ENCODE data around the gene RAD51B.
"Not testable (repeated sequence)": the region's sequence is repeated elsewhere in the genome, so short reads cannot be mapped to it uniquely, and the experiment has no call there.

RAD51B gene

DNA sequence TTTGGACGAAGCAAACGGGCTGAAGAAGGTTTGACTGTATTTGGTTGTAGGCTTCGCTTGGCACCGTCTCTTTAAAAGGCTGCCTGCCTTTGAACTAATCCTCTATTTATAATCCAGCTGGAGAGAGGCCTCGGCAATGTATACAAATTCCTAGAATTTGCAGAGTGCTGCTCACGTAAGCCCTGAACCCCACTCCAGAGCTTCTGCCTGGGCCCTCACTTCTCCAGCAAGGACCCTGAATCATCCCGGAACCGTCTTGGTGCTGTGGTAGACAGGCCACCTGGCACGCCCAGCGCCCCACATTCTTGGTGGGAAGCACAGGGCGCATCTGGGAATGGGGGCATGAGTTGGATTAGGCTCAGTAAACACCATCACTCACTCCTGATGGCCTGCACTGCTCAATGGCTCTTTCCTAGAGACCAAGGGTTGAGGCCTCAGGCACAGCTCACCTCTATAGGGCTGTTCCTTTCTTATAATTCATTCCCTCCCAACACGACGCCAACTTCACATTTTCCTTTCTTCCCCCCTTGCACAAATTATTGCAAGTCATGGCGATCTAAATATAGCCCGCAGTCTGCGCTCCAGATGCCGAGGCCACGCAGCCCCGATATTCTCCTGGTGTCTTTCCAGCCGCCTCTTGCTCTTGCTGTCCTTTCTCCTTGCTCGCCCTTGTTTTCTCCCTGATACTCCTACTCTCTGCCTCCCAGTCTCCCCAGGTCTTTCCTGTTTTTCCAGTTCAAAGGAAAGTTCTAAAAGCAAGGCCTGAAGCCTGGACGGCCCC is 832.3 kb downstream of the RAD51B start:
- DNase-seq (ENCODE audit: low read depth, low spot score) = no peak

DNA sequence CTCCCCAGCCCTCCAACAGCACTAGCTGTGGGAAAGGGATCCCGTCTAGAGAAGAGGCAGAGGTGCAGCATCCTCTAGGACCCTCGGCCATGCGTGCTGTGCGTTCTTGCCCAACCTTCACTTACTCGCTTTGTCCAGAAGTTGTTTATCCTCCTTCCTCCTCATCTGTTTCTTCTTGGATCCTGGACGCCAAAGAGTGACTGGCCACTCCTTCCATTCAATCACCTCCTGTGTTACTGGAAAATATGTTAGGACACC is 832.8 kb downstream of the RAD51B start:
- H3K27ac ChIP-seq = no peak overlapping the region
- no peak for DNase-seq (ENCODE audit: low read depth, low spot score)

More for the DNA sequence above, 832.3 kb downstream of the RAD51B start:
- H3K27ac ChIP-seq = no peak overlapping the region

DNA sequence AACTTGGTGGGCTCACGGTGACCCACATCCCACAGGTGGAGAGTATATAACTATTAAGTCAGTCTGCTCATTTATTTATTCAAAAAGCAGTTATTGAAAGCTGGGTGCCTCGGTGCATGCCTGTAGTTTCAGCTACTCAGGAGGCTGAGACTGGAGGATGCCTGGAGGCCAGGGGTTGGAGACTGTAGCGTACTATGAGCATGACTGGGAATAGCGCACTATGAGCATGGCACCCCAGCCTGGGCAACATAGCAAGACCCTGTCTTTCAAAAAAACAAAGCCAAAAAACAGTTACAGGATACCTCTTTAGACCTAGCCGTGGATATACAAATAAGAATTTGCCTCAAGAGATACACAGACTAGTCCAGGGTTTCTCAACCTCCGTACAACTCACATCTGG is 833.5 kb downstream of the RAD51B start:
- H3K27ac ChIP-seq = no peak overlapping the region
- no peak for DNase-seq (ENCODE audit: low read depth, low spot score)

DNA sequence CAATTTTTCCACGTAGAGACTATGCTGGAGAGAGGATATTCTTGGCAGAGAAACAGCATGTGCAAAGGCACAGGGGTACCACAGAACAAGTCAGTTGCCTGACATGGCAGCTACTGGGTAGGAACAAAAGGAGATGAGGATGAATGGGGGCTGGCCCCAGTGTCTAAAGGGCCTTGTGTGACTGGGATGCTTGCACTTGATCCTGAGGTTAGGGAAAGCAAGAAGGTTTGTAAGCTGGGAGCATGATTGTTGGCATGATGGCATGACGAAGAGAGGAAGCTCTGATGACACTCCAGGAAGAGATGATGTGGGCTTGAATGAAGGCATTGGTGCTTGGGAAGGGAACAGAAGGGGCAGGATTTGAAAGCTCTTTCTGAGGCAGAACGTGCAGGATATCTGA is 834.2 kb downstream of the RAD51B start:
- DNase-seq (ENCODE audit: low read depth, low spot score) = no peak
- H3K27ac ChIP-seq = no peak overlapping the region

DNA sequence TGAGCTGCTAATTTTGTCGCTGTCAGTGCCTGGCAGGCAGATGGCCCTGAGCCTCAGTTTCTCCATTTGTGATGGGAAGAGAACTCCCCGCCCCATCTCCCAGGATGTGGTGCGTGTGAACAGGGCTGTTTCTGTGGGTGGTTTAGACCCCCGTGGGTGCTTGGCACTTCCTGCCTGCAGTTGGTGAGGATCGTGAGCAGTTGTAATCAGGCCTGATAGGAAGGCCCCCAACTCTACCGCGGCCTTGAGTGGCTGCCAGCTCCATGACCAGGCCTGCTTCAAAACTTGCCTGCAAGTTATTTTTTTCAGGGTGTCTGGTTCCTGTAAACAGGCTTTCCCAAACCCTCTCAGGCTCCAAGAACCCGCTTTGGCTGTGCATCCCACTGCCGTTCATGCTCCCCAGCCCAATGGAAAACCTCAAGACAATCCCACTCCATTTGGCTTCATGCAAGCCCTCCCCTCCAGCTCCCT is 834.9 kb downstream of the RAD51B start:
- DNase-seq (ENCODE audit: low read depth, low spot score) = no peak
- no peak overlapping the region for H3K27ac ChIP-seq

DNA sequence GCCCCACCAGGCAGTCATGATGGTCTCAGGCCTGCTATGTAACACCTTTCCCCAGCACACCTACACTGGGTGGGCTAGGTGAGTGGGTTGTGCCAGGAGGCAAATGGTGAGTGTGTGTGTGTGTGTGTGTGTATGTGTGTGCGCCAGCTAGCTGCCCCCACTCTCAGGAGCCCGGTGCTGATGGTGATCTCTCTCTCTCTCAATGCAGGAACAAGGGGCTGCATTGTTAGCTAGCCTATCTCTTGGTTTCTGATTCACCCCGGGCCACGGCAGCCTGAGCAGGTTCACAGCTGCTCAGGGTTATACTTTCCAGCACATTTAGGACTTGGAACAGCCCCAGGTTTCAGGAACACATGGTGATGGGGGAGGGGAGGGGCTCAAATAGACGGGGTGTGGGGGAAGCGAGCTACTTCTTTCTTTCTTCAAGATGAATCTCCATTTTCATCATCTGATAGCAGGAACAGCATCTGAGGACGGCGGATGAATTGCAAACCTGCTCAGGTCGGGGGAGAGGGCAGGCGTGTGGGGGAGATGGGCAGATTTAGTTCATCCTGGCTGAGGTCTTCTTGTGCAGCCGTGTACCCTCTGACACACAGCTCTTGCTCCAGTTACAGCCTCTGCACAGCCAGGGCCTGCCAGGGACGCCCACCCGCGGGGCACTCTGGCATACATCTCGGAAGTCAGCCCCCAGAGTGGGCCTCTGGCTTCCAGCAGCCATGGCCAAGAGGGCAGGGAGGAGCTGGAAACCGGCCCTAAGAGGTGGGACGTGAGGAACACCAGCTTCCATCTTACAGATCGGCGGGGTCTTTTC is 835.6 kb downstream of the RAD51B start:
- H3K27ac ChIP-seq = no peak overlapping the region

DNA sequence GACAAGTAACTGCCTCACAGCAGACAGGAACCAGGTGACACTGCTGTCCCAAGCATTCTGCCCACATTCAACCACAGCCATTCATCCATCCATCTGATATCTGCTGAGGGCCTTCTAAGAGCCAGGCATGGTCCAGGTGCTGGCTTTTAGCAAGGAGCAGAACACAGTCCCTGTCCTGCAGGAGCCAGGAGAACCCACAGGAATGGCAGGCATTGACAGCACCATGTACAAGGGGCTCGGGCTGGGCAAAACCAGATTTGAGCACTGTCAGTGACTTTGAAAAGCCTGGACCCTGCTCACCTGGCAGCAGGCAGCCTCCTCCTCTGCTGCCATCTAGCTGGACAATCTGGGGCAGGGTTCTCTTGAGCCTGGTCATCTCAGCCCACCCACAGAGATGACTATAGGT is 836.3 kb downstream of the RAD51B start:
- DNase-seq (ENCODE audit: low read depth, low spot score) = no peak
- no peak overlapping the region for H3K27ac ChIP-seq

More for the DNA sequence above, 835.6 kb downstream of the RAD51B start:
- no peak for DNase-seq (ENCODE audit: low read depth, low spot score)

DNA sequence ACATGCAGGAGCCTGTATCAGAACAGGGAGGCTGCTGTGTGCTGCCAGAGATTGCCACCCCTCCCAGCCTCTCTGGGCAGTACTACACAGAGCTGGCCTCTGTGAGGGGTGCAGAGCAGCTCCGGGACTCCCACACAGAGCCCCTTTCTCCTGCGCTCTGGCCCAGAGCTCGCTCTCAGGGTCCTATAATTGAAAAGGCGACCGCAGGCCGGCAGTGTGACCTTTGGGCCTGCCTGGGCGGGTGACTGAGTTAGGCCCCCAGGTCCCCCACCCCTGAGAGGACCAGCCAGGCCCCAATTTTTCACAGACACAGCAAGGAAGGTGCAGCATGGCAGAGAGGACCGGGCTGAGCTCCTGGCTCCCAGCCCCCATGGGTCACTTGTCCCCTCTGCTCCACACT is 836.9 kb downstream of the RAD51B start:
- no peak for DNase-seq (ENCODE audit: low read depth, low spot score)
- H3K27ac ChIP-seq = no peak overlapping the region

DNA sequence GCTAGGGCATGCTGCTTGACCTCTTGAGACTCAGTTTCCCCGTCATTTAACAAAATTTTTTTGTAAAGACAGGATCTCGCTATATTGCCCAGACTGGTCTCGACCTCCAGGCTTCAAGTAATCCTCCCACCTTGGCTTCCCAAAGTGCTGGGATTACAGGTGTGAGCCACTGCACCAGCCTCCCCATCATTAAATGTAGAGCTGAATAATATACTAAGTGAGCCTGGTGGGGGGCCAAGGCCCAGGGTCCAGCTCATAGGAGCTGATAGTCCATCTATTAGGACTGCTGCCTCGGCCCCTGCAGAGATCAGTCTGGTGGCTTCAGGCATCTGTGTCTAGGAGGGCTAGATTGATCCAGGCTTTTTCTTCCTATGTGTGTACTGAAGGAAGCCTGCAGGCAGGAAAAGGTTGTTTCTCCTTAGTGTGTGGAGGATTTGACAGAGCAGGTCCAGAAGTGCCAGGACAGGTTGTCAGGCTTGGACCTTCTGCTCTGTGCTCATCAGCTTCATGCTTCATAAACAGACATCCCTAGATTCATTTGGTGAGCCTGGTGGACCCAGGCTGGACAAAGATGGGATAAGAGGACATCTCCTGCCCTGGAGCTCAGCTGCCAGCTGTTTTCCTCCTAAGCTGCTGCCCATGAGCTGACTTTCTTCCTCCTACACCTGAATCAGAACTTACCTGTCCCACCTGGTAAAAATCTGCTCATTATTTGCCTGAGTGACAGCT is 837.9 kb downstream of the RAD51B start:
- DNase-seq (ENCODE audit: low read depth, low spot score) = no peak
- no peak overlapping the region for H3K27ac ChIP-seq

DNA sequence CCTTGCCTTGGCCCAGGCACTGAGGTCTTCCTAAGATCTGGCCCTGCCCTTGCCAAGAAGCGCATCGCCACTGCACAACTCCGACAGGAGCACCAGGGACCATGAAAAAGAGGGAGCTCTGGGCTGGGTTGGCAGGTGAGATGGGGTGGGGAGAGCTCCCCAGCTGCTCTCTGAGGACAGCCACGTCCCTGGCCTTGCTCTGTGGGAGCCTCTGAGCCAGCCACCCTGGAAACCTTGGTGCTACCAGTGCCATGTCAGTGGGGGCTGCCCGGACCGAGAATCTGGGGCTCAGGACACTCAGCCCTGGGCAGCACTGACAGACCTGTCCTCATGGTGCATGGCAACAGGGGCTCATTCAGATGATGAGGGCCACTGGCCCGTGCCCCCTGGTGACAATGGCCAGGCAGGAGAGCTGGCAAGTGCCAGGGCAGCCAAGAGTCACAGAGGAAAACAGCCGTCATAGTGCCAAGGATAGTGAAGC is 838.5 kb downstream of the RAD51B start:
- no peak overlapping the region for H3K27ac ChIP-seq
- DNase-seq (ENCODE audit: low read depth, low spot score) = no peak

DNA sequence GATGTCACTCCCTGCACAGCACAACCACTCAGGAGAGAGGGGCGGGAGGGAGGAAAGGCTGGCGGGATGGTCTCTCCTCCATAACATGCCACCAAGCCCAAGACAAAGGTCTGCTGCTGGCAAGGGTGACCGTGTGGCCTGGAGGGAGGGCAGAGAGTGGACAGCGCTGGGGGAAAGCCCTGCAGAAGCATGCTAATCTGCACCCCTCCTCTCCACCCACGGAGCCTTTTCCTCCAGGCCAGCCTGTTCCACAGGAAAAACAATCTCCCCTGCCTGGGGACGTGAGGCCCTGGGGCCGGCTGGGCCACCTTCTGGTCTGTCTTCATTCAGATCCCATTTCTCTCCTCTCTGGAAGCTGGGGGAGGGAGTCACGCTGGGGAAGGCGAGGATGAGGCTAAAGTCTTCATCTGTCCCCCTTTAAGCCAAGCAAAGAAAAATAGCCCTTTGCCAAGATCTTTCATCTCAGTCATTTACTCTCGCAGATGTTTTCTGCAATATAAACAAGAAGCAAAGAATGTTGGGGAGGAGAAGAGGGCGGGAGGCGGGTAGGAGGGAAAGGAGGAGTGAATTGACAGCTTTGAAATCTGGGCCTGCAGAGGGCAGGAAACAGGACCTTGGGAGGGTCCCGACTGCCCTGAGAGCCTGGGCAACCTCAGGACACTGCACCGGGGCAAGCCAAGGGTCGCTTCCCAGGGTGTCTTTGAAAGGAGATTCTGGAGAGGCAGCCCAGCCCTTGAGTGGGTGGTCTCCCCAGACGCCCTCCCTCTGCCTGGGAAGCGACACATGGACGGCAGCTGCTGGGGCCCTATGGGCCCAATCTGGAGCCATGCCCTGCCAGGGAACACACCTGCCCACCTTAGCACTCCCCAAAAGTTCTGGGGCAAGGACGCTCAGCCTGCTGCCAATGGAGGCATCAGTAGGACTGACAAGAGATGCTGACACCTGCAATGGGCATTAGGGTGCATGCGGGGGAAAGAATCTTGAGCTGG is 839.7 kb downstream of the RAD51B start:
- H3K27ac ChIP-seq = no peak overlapping the region
- no peak for DNase-seq (ENCODE audit: low read depth, low spot score)

DNA sequence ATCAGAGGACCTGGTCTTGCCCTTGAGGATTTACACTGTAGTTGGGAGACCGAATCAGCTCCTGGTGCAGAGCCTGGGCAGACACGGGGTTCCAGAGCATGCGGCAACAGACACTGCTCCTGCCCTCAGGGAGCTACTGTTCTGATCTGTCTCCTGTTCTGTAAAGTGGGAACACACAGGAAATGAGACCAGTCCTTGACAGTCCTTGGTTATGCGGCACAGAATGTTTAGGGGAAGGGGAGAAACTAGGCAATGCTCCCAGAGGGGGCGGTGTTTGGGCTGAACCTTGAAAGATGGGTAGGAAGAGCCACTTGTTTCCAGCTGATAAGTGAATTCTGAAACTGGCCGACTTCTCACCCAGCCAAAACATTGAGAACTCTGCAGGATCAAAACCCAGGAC is 840.9 kb downstream of the RAD51B start:
- no peak for DNase-seq (ENCODE audit: low read depth, low spot score)
- H3K27ac ChIP-seq = no peak overlapping the region

DNA sequence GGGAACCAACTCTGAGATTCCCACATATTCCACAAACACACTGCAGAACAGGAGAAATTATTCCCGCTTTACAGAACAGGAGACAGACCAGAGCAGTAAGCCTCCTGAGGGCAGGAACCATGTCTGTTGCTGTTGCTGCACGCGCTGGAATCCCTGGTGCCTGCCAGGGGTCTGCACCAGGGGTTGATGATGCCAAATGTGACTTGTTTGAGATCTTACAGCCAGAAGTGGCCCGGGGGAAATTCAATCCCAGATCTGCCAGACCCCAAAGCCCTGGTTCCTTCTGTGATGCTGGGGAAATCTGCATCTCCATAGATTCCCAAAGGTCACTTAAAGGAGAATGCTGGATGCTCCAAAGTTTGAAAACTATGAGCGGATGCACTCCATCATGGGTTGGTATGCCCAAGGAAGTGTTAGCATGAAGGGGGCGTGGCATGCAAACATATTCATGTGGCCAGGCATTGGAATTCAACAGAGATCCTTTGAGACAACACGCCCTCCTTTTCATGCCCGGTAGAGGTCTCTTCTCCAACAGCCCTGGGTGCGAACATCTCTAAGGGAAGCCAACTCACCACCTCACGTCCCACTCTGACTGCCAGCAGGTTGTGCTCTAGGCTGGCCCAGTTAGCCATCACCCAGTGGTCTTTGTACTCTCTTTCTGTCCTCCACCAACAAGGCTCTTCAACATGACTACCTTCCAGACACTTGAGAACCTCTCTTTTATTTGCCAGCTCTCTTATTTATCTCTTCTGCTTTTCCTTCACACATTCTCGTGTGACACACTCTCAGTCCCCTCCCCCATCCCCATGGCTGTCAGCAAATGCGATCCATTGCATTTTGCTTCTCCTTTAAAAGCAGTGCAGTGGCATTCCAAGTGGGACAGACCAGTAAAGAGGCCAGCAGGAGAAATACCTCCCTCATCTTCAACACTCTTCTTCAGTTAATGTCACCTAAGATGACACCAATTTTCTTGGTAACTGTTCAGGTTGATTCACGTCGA is 841.9 kb downstream of the RAD51B start:
- DNase-seq (ENCODE audit: low read depth, low spot score) = no peak
- H3K27ac ChIP-seq = no peak overlapping the region

DNA sequence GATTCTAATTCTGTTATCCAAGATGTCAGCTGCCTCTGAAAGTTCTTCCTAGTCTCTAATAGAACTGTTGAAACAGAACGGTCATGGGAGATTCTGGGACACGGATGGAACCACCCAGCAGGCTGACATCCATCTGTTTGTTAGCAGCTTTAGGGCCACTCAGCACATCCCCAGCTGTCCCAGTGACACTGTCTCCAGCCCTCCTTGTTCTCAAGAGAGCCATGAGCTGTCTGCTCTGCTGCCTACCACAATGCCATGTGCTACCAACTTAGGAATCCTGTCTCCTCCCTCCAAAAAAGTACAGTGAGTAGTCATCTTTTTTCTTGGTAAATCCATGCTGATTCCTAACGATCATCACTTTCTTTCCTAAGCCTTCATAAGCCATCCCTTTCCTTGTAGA is 842.8 kb downstream of the RAD51B start:
- DNase-seq (ENCODE audit: low read depth, low spot score) = no peak
- no peak overlapping the region for H3K27ac ChIP-seq

DNA sequence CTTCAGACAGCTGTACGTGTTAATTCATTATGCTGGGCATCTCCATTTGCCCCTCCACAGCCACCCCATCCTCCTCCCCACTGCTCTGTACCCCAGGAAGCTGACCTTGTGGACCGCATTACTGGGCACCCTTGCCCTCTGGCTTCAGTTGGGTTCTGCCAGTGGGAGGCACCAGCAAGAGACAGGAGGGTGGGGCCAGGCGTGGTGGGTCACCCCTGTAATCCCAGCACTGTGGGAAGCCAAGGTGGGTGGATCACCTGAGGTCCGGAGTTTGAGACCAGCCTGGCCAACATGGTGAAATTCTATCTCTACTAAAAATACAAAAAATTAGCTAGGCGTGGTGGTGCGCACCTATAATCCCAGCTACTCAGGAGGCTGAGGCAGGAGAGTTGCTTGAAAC is 843.2 kb downstream of the RAD51B start:
- not testable (repeated sequence) for DNase-seq (ENCODE audit: low read depth, low spot score); H3K27ac ChIP-seq

DNA sequence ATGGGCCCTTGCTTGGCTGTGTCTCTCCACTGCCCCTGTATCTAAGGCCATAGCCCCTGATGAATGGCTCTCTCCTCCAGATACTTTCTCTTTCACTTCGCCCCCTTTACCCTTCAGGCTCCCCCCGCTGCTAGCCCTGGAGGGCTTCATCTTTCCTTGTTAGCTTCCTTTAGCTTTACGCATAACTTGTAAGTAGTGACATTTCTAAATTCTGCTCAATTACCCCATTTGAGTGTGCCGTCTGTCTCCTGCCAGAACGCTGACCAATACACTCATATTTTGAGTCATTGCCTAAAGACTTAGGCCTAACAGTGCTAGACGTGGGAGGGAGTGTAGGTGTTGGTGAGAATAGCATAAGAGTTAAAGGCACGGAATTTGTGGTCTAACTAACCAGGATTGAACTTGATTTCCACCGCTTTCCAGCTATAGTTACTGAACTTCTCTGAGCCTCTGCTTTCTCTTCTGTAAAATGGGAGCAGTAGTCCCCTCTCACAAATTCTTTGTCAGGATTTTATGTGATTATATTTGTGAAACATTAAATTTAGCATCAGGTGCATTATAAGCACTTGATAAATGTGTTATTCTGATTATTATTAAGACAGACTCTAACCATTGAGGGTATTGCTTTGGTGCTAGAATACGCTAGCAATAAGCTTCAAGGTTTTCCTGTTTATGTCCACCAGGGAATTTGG is 844.0 kb downstream of the RAD51B start:
- no peak for DNase-seq (ENCODE audit: low read depth, low spot score)
- H3K27ac ChIP-seq = no peak overlapping the region

DNA sequence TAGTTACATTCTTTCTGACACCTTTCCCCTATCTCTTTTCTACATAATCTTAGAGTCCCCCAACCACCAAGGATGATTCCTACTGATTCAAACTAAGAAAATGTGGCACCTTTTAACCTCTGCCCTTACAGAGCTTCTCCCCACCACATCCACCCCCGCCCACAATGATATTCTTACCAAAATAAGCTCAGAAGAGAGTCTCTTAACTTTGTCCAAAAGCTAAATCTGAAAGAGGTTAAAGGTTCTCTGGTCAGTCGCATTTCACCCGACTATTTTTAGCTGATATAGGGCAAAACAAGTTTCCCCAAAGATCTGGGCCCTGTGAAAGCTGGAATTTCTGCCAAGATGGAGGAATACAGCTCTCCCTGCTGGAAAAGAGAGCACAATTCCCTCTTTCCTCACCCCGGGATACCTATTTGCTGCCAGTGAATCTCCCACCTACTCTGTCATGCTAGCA is 844.7 kb downstream of the RAD51B start:
- DNase-seq (ENCODE audit: low read depth, low spot score) = no peak
- no peak overlapping the region for H3K27ac ChIP-seq

DNA sequence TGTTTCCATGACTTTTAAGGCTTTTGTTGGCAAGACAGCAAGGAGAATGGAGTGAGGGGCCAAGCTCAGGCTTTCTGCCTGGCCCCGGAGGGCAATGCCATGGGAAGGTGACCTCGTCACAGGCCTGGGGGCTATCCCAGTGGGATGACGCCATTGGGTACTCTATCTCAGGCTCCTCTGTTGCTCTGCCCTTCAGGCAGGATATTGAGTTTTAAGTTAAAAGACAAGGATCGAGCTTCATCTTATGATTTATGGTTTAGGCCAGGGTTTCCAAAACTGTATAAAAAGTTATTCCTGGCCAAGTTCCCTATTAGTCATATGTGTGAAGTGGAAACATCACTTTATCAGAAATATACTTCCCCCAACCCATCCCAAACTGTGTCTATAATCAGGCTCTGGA is 845.6 kb downstream of the RAD51B start:
- DNase-seq (ENCODE audit: low read depth, low spot score) = no peak
- no peak overlapping the region for H3K27ac ChIP-seq

Measured in epithelial cell of prostate (primary cell).